Left ventricle myocardium inferior (tissue), 1 donor: Measurements from ENCODE around the gene MTR. TPM values are rescaled to one million over a fixed set of nuclear protein-coding genes. Genes with fewer than 3 reads are reported as not detected.

ENCODE experiments used
- DNase-seq: peaks from one replicate; pipeline ENCODE4 v3.0.0-alpha.2; 2020
- H3K27ac ChIP-seq: fragments of 200-600 bp; replicated peaks from 2 replicates; pipeline ENCODE4 v1.8.0; 2021
- H3K27me3 ChIP-seq: fragments of 200-600 bp; 2 replicates; pipeline ENCODE4 v1.8.0; 2021; ENCODE audit warnings: low read depth
- H3K36me3 ChIP-seq: fragments of 200-600 bp; 2 replicates; pipeline ENCODE4 v1.8.0; 2021
- H3K4me1 ChIP-seq: fragments of 200-600 bp; 2 replicates; pipeline ENCODE4 v1.8.0; 2021
- H3K4me3 ChIP-seq: fragments of 200-600 bp; 2 replicates; pipeline ENCODE4 v1.8.0; 2021; ENCODE audit warnings: mild to moderate bottlenecking, moderate library complexity
- H3K9me3 ChIP-seq: fragments of 200-600 bp; replicated peaks from 2 replicates; pipeline ENCODE4 v1.8.0; 2021
- CTCF ChIP-seq: fragments of 200-600 bp; IDR thresholded peaks from 2 replicates; pipeline ENCODE4 v1.8.0; 2021; ENCODE audit warnings: antibody characterized with exemption, mild to moderate bottlenecking, borderline replicate concordance
- intact Hi-C: fragments of 100-400 bp; cut with micrococcal nuclease; formaldehyde crosslinking; loops from one replicate; pipeline ENCODE4 v1.11.0; 2022
- total RNA-seq: library from RNA; stranded (reverse); fragmentation: NEBNext Ultra II Directional; extraction: Animal tissue kit (Norgen Biotek cat#: 25700); gene quantifications from one replicate; pipeline ENCODE4 v1.2.1, GENCODE V29; 2021
- donor health status: DM: no; HTN: yes; CAD: no; lungs with severe emphysema.

Gene MTR
- total RNA-seq, 1 donor from 2014 or later: 47.6 TPM

DNA sequence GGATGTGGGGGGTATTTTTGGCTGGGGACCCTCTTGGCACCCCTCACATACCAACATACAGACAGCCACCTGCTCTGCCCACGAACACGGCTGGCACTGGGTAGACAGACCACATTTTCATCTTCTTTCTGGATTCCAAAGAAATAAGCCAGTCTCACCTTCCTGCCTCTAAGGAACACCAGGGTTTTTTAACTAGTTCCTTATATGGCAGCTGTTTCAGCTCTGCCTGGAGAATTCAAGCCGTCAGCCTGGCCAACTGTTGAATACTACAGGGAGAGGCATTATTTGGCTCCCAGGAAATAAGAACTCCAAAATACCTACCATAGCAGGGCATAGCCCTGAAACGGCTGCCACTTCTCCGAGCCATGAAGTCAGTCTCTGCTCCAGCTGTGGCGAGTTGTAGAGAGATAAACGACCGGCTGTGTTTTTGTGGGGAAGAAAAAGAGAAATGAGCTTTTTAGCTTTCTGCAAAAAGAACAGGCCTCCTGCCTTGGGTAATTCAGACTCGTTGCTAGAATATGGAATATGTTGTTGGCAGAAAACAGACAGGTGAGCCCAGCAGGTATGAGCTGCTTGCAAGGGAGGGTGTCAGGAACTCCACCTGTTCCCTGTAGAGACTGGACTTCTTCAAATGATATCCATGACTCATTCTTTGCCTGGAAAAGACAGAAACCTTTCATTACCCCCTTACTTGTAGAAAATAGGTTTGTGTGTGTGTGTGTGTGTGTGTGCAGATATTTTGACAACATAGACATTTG is 157.3 kb downstream of the MTR start:
- Histone ChIP-seq H3K9me3 (no peaks in the 10 kb centered on the region), H3K4me1 (peaks cover 20% of the 10 kb centered on the region), H3K27me3 (no peaks in the 10 kb centered on the region), H3K27ac (no peak overlapping the region), H3K36me3 (no peaks in the 10 kb centered on the region), H3K4me3 (no peak overlapping the region)
- no peak for TF ChIP-seq CTCF
- no peak for DNase-seq
- intact Hi-C loops: no loop called here

- Histone ChIP-seq H3K9me3 (no peaks in the 10 kb centered on the region), H3K27me3 (no peaks in the 10 kb centered on the region), H3K27ac (no peak overlapping the region), H3K36me3 (no peaks in the 10 kb centered on the region), H3K4me3 (no peak overlapping the region), H3K4me1 (peaks cover 20% of the 10 kb centered on the region)
- TF ChIP-seq CTCF: no peak
- DNase-seq: no peak
- intact Hi-C loops: no loop called here
Measured at GRCh38 chr1:236953151-236953700, 158.1 kb downstream of the MTR start.

Other genes starting within 250 kb of the MTR start
- 12.8 TPM for gene HEATR1, start 190.8 kb upstream of the MTR start, total RNA-seq
- 2,454 TPM for gene ACTN2, start 108.8 kb upstream of the MTR start, total RNA-seq
- gene MT1HL1, start 209.1 kb downstream of the MTR start, total RNA-seq: not detected
- 783 TPM for gene RYR2, start 246.9 kb downstream of the MTR start, total RNA-seq